NCI-H1694 treated with DMSO at 0.1 percent for 48 hours (cell line): ENCODE data around the gene SLC35D3.
"Not testable (repeated sequence)": the region's sequence is repeated elsewhere in the genome, so short reads cannot be mapped to it uniquely, and the experiment has no call there.

ENCODE experiments used
- DNase-seq: peaks from one replicate; lab custom pipeline; 2025; lab: John Stamatoyannopoulos, UW

Gene SLC35D3

GRCh38 chr6:136921936-136922684 is at the start of gene SLC35D3:
SLC35D3 (plus strand) TSS chr6:136922301; CDS start chr6:136922429, 128 bp downstream.
- no peak for DNase-seq

- DNase-seq, result no peak
These were observed 48.4 kb upstream of the SLC35D3 start for GRCh38 chr6:136873748-136874147.

GRCh38 chr6:136876469-136876868 is 45.6 kb upstream of the SLC35D3 start:
- not testable (repeated sequence) for DNase-seq

- DNase-seq, result no peak
These were observed 41.2 kb upstream of the SLC35D3 start for GRCh38 chr6:136880748-136881460.

GRCh38 chr6:136886091-136886490 is 36.0 kb upstream of the SLC35D3 start:
- no peak for DNase-seq

GRCh38 chr6:136887953-136888352 is 34.1 kb upstream of the SLC35D3 start:
- no peak for DNase-seq

GRCh38 chr6:136889271-136890193 is 32.6 kb upstream of the SLC35D3 start:
- no peak for DNase-seq

- DNase-seq, result no peak
These were observed 31.8 kb upstream of the SLC35D3 start for GRCh38 chr6:136890194-136890839.

GRCh38 chr6:136890986-136891385 is 31.1 kb upstream of the SLC35D3 start:
- DNase-seq, result no peak

- no peak for DNase-seq
These were observed 28.9 kb upstream of the SLC35D3 start for GRCh38 chr6:136893187-136893586.

- no peak for DNase-seq
These were observed 26.2 kb upstream of the SLC35D3 start for GRCh38 chr6:136895901-136896300.

- DNase-seq, result no peak
These were observed 25.0 kb upstream of the SLC35D3 start for GRCh38 chr6:136897071-136897470.

- no peak for DNase-seq
These were observed 20.8 kb upstream of the SLC35D3 start for GRCh38 chr6:136901212-136901784.

- not testable (repeated sequence) for DNase-seq
These were observed 17.6 kb upstream of the SLC35D3 start for GRCh38 chr6:136904477-136904876.

- no peak for DNase-seq
These were observed 7.2 kb upstream of the SLC35D3 start for GRCh38 chr6:136914947-136915346.

- no peak for DNase-seq
These were observed 3.4 kb upstream of the SLC35D3 start for GRCh38 chr6:136918706-136919105.

- no peak for DNase-seq
These were observed 1.9 kb upstream of the SLC35D3 start for GRCh38 chr6:136920216-136920615.

GRCh38 chr6:136920671-136921380 is 1.3 kb upstream of the SLC35D3 start:
- DNase-seq, result no peak

GRCh38 chr6:136921381-136921935 is 643 bp upstream of the SLC35D3 start:
- DNase-seq, result no peak

- no peak for DNase-seq
These were observed 545 bp downstream of the SLC35D3 start for GRCh38 chr6:136922685-136923006.
